Activated CD8-positive, alpha-beta memory T cell treated with anti-CD3 and anti-CD28 coated beads for 1 hour (primary cell): Measurements from ENCODE around the gene NPEPL1.
"Not testable (repeated sequence)": the region's sequence is repeated elsewhere in the genome, so short reads cannot be mapped to it uniquely, and the experiment has no call there.

ENCODE experiments used
- DNase-seq, 2 donors: peaks; one replicate each; pipeline ENCODE4 v3.0.0-alpha.2; 2020; ENCODE audit warnings: low read depth in 1 of 2; ENCODE audit errors: extremely low read depth in 1 of 2

The NPEPL1 gene

GRCh38 chr20:58755062-58755697 is 62.6 kb downstream of the NPEPL1 start:
- no peak for DNase-seq

GRCh38 chr20:58755766-58756449 is 63.3 kb downstream of the NPEPL1 start:
- DNase-seq = no peak

GRCh38 chr20:58756450-58756775 is 63.8 kb downstream of the NPEPL1 start:
- DNase-seq = no peak

GRCh38 chr20:58757647-58758046 is 65.0 kb downstream of the NPEPL1 start:
- not testable (repeated sequence) for DNase-seq

GRCh38 chr20:58759947-58760346 is 67.3 kb downstream of the NPEPL1 start:
- no peak for DNase-seq

- DNase-seq = no peak
These were observed 68.3 kb downstream of the NPEPL1 start for GRCh38 chr20:58760856-58761255.

GRCh38 chr20:58762120-58762519 is 69.5 kb downstream of the NPEPL1 start:
- DNase-seq = no peak

- DNase-seq = no peak
These were observed 70.5 kb downstream of the NPEPL1 start for GRCh38 chr20:58763076-58763475.
